Natural killer cell treated with Interleukin-12 subunit alpha and Interleukin-12 subunit beta and Interleukin-15 and Interleukin-18, amount 100 ng/mL, for 72 hours (primary cell): ENCODE results near the gene BPIFA3. TPM values are rescaled to one million over a fixed set of nuclear protein-coding genes. Genes with fewer than 3 reads are reported as not detected.

Experiments
- total RNA-seq, 2 donors: library from RNA; stranded (reverse); gene quantifications; one replicate each; pipeline ENCODE4 v1.2.3, GENCODE V29; 2022

The BPIFA3 gene
- total RNA-seq, 2 donors from 2014 or later, result not detected

Other genes with a start within 250 kb of the BPIFA3 start
- not detected for gene SUN5, start 212.9 kb upstream of the BPIFA3 start, total RNA-seq
- gene BPIFB2, start 209.6 kb upstream of the BPIFA3 start, total RNA-seq, result not detected
- gene BPIFB6, start 185.7 kb upstream of the BPIFA3 start, total RNA-seq, result not detected
- gene BPIFB3, start 163.4 kb upstream of the BPIFA3 start, total RNA-seq, result not detected
- gene BPIFB4, start 137.7 kb upstream of the BPIFA3 start, total RNA-seq, result not detected
- gene BPIFA2, start 49.2 kb upstream of the BPIFA3 start, total RNA-seq, result not detected
- gene BPIFA1, start 18.6 kb downstream of the BPIFA3 start, total RNA-seq, result not detected
- not detected for gene BPIFB1, start 65.9 kb downstream of the BPIFA3 start, total RNA-seq
- gene CDK5RAP1, start 184.2 kb downstream of the BPIFA3 start, total RNA-seq, result 10 to 100 TPM; 37.1 to 59.6 TPM
- 1 to 10 TPM; 1.1 to 1.5 TPM for gene SNTA1, start 226.4 kb downstream of the BPIFA3 start, total RNA-seq